ENCODE results near the gene ADGRG1.
A peak's percentile ranks its signal among the peaks of the same experiment; 100 is the strongest.

ADGRG1 gene

GRCh38 chr16:57684626-57685358 is 56.4 kb downstream of the ADGRG1 start:
- TF ChIP-seq POLR2A (IDR thresholded peaks at IDR 0.05; ENCODE audit: low read length) (no peak), GATA1 (IDR thresholded peaks at IDR 0.05; ENCODE audit: low read depth, low read length) (no peak)
- no peak for DNase-seq

- no peak for DNase-seq
- TF ChIP-seq GATA1 (IDR thresholded peaks at IDR 0.05; ENCODE audit: low read depth, low read length) (no peak), POLR2A (IDR thresholded peaks at IDR 0.05; ENCODE audit: low read length) (no peak)
Observed at GRCh38 chr16:57685633-57686032, 57.2 kb downstream of the ADGRG1 start.

DNA sequence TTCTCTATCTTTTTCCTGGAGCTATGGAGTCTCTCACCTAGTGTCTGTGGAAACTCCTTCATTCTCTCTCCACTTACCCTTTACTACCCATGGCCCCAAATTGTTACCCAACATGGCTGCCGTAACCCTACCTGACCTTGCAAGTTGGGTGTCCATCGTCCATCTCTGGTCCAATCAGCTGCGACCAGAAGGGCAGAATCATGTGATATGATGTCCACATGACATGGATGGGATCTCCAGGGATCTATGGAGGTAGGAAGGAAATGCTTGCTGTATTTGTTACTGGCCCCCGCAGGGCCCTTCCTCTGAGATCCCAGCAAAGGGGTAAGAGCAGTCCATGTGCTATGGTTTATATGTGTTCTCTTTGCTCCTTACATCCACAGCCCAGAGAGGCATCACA is 58.1 kb downstream of the ADGRG1 start:
- no peak for TF ChIP-seq GATA1 (IDR thresholded peaks at IDR 0.05; ENCODE audit: low read depth, low read length)
- no peak for TF ChIP-seq POLR2A (IDR thresholded peaks at IDR 0.05; ENCODE audit: low read length)
- DNase-seq, result peak; percentile 20 to 23

DNA sequence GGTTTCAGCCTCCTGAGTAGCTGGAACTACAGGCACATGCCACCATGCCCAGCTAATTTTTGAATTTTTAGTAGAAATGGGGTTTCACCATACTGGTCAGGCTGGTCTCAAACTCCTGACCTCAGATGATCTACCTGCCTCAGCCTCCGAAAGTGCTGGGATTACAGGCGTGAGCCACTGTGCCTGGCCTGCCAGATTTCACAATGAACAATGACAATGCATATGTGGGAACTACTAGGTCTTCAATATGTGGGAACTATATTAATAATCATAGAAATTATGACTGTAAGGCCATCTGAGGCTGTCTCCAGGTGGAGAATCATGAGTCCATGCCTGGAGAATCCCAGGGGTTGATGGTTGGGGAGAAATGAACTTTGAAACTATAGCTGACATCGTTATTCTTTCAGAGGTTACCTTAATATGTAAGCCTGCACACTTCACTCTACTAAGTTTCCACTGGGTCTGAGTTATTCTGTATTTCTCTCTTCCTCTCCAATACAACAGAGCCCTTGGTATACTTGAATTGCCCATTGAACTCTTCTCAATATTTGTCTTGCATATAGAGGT is 59.0 kb downstream of the ADGRG1 start:
- TF ChIP-seq POLR2A (IDR thresholded peaks at IDR 0.05; ENCODE audit: low read length), result no peak
- TF ChIP-seq GATA1 (IDR thresholded peaks at IDR 0.05; ENCODE audit: low read depth, low read length), result no peak
- peak; percentile 11 to 41 for DNase-seq

- DNase-seq, result no peak
- TF ChIP-seq GATA1 (IDR thresholded peaks at IDR 0.05; ENCODE audit: low read depth, low read length) (no peak), POLR2A (IDR thresholded peaks at IDR 0.05; ENCODE audit: low read length) (no peak)
Observed at GRCh38 chr16:57688487-57688986, 60.1 kb downstream of the ADGRG1 start.

- no peak for TF ChIP-seq GATA1 (IDR thresholded peaks at IDR 0.05; ENCODE audit: low read depth, low read length)
- no peak for TF ChIP-seq POLR2A (IDR thresholded peaks at IDR 0.05; ENCODE audit: low read length)
- DNase-seq, result no peak
Observed at GRCh38 chr16:57688987-57689761, 60.7 kb downstream of the ADGRG1 start.

GRCh38 chr16:57689762-57690558 is 61.5 kb downstream of the ADGRG1 start:
- TF ChIP-seq GATA1 (IDR thresholded peaks at IDR 0.05; ENCODE audit: low read depth, low read length), result peak; percentile 82
- peak; percentile 33 for TF ChIP-seq POLR2A (IDR thresholded peaks at IDR 0.05; ENCODE audit: low read length)
- DNase-seq, result peak; percentile 95 to 99

DNA sequence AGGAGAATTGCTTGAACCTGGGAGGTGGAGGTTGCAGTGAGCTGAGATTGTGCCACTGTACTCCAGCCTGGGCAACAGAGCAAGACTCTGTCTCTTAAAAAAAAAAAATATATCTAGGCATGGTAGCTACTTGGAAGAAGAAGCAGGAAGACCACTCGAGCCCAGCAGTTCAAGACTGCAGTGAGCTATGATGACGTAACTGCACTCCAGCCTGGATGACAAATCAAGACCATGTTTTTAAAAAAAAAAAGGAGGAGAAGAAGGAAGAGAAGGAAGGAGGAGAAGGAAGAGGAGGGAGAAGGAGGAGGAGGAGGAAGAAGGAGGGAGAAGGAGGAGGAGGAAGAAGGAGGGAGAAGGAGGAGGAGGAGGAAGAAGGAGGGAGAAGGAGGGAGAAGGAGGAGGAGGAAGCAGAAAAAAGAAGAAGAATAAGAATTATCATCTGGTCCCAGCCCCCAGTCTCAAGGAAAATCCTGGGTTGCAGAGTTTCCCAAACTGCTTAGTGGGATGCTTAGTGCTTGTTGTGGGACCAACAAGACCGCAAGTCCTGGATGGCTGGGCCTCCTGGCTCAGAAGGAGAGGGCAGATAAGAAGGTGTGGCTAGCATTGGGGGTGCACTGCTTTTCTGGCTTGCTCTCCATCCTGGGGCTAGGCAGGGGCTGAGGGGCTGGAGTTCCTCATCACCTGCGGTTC is 62.5 kb downstream of the ADGRG1 start:
- peak; percentile 79 to 80 for DNase-seq
- TF ChIP-seq POLR2A (IDR thresholded peaks at IDR 0.05; ENCODE audit: low read length) (no peak), GATA1 (IDR thresholded peaks at IDR 0.05; ENCODE audit: low read depth, low read length) (no peak)

GRCh38 chr16:57692636-57693035 is 64.2 kb downstream of the ADGRG1 start:
- no peak for TF ChIP-seq GATA1 (IDR thresholded peaks at IDR 0.05; ENCODE audit: low read depth, low read length)
- no peak for TF ChIP-seq POLR2A (IDR thresholded peaks at IDR 0.05; ENCODE audit: low read length)
- DNase-seq, result peak in 1 of 2 experiments; percentile 14

DNA sequence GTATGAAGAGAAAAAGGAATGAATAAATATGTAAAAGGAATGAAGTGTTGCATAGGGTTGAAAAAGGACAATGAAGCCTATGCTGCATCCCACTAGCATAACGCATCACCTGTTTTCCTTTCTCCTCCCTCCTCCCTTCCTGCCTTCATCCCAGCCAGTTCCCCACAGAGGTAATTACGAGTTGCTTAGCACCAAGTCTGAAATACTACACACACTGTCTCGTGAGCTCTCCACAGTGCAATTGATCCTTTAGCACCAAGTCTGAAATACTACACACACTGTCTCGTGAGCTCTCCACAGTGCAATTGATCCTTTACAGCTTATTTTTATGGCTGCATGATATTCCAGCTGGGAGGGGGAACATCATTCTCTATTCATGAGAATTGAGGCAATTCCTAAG is 65.1 kb downstream of the ADGRG1 start:
- DNase-seq, result no peak
- TF ChIP-seq POLR2A (IDR thresholded peaks at IDR 0.05; ENCODE audit: low read length) (no peak), GATA1 (IDR thresholded peaks at IDR 0.05; ENCODE audit: low read depth, low read length) (no peak)

GRCh38 chr16:57694231-57694724 is 65.8 kb downstream of the ADGRG1 start:
- no peak for DNase-seq
- TF ChIP-seq GATA1 (IDR thresholded peaks at IDR 0.05; ENCODE audit: low read depth, low read length) (no peak), POLR2A (IDR thresholded peaks at IDR 0.05; ENCODE audit: low read length) (no peak)

GRCh38 chr16:57694725-57695679 is 66.6 kb downstream of the ADGRG1 start, which contains the start of gene DRC7:
Gene DRC7 (plus strand): TSS chr16:57694806. CDS start chr16:57697950, 3,144 bp downstream.
- TF ChIP-seq POLR2A (IDR thresholded peaks at IDR 0.05; ENCODE audit: low read length) (no peak), GATA1 (IDR thresholded peaks at IDR 0.05; ENCODE audit: low read depth, low read length) (no peak)
- peak; percentile 81 to 83 for DNase-seq
